ENCODE data around the gene IP6K3.
A peak's percentile ranks its signal among the peaks of the same experiment; 100 is the strongest.

Gene IP6K3

GRCh38 chr6:33724102-33725023 lies 22.3 kb downstream of the IP6K3 start:
- DNase-seq (ENCODE audit: low read depth in 2 of 2, low spot score in 1 of 2) = no peak

- no peak for DNase-seq (ENCODE audit: low read depth in 2 of 2, low spot score in 1 of 2)
These were observed 23.2 kb downstream of the IP6K3 start for GRCh38 chr6:33723371-33724085.

GRCh38 chr6:33722103-33722623 lies 24.5 kb downstream of the IP6K3 start:
- no peak for DNase-seq (ENCODE audit: low read depth in 2 of 2, low spot score in 1 of 2)

GRCh38 chr6:33721508-33721907 lies 25.2 kb downstream of the IP6K3 start:
- no peak for DNase-seq (ENCODE audit: low read depth in 2 of 2, low spot score in 1 of 2)

- DNase-seq (ENCODE audit: low read depth in 2 of 2, low spot score in 1 of 2) = no peak
These were observed 25.7 kb downstream of the IP6K3 start for GRCh38 chr6:33720998-33721397.

GRCh38 chr6:33719326-33719987 lies 27.2 kb downstream of the IP6K3 start:
- DNase-seq (ENCODE audit: low read depth in 2 of 2, low spot score in 1 of 2) = no peak

- no peak for DNase-seq (ENCODE audit: low read depth in 2 of 2, low spot score in 1 of 2)
These were observed 28.0 kb downstream of the IP6K3 start for GRCh38 chr6:33718713-33719112.

GRCh38 chr6:33717934-33718455 lies 28.7 kb downstream of the IP6K3 start:
- DNase-seq (ENCODE audit: low read depth in 2 of 2, low spot score in 1 of 2) = no peak

- DNase-seq (ENCODE audit: low read depth in 2 of 2, low spot score in 1 of 2) = no peak
These were observed 29.6 kb downstream of the IP6K3 start for GRCh38 chr6:33716890-33717632.

- no peak for DNase-seq (ENCODE audit: low read depth in 2 of 2, low spot score in 1 of 2)
These were observed 30.3 kb downstream of the IP6K3 start for GRCh38 chr6:33716379-33716778.

GRCh38 chr6:33714385-33715040 lies 32.2 kb downstream of the IP6K3 start:
- no peak for DNase-seq (ENCODE audit: low read depth in 2 of 2, low spot score in 1 of 2)

- no peak for DNase-seq (ENCODE audit: low read depth in 2 of 2, low spot score in 1 of 2)
These were observed 32.9 kb downstream of the IP6K3 start for GRCh38 chr6:33713786-33714185.

GRCh38 chr6:33712914-33713313 lies 33.8 kb downstream of the IP6K3 start:
- no peak for DNase-seq (ENCODE audit: low read depth in 2 of 2, low spot score in 1 of 2)

- peak; percentile 94 to 95 for DNase-seq (ENCODE audit: low read depth in 2 of 2, low spot score in 1 of 2)
These were observed 35.3 kb downstream of the IP6K3 start, which contains the start of gene UQCC2 for GRCh38 chr6:33711140-33712129. Gene UQCC2 (minus strand): TSS chr6:33711700. CDS start chr6:33711686, 14 bp downstream.

- DNase-seq (ENCODE audit: low read depth in 2 of 2, low spot score in 1 of 2) = no peak
These were observed 36.2 kb downstream of the IP6K3 start for GRCh38 chr6:33710296-33711121.

- no peak for DNase-seq (ENCODE audit: low read depth in 2 of 2, low spot score in 1 of 2)
These were observed 37.0 kb downstream of the IP6K3 start for GRCh38 chr6:33709605-33710295.

GRCh38 chr6:33708516-33709204 lies 38.0 kb downstream of the IP6K3 start:
- DNase-seq (ENCODE audit: low read depth in 2 of 2, low spot score in 1 of 2) = no peak
